ENCODE results near the gene MPV17. TPM values are rescaled to one million over a fixed set of nuclear protein-coding genes. Genes with fewer than 3 reads are reported as not detected.
"Not testable (repeated sequence)": the region's sequence is repeated elsewhere in the genome, so short reads cannot be mapped to it uniquely, and the experiment has no call there.

The MPV17 gene
- total RNA-seq, 2 experiments from 2014 or later: 83.3 to 83.9 TPM

GRCh38 chr2:27306136-27306535 lies 16.8 kb downstream of the MPV17 start:
- peaks cover 15% of the 10 kb centered on the region for H3K36me3 Mint-ChIP-seq (ENCODE audit: low read depth)
- peaks cover 9% of the 10 kb centered on the region for H3K4me1 Mint-ChIP-seq
- no peak overlapping the region for H3K27ac Mint-ChIP-seq
- peak overlapping the region; percentile 32 for H3K4me3 Mint-ChIP-seq
- ChIA-PET CTCF (interaction anchor here (2.1 to 4.4 kb wide), 2 partner anchors 26 to 207 kb away, joined by 9 to 46 read pairs; no protein-coding TSS in a partner anchor), POLR2A (interaction anchor here (1.0 kb wide), 1 partner anchor 16 kb away, joined by 4 read pairs; the partner anchor contains the start of gene MPV17)
- no peak for DNase-seq
- peaks cover 24% of the 10 kb centered on the region for H3K27me3 Mint-ChIP-seq
- H3K9me3 Mint-ChIP-seq: no peaks in the 10 kb centered on the region

- POLR2A ChIA-PET: no interaction called here
- DNase-seq: no peak
- Mint-ChIP-seq H3K27me3 (peaks cover 26% of the 10 kb centered on the region), H3K27ac (no peak overlapping the region), H3K4me1 (peaks cover 9% of the 10 kb centered on the region), H3K36me3 (ENCODE audit: low read depth) (peaks cover 14% of the 10 kb centered on the region), H3K4me3 (no peak overlapping the region), H3K9me3 (no peaks in the 10 kb centered on the region)
- CTCF ChIA-PET: interaction anchor here (1.0 to 4.4 kb wide), 3 partner anchors 26 to 206 kb away, joined by 3 to 46 read pairs (median 9); no protein-coding TSS in a partner anchor
These were observed 17.4 kb downstream of the MPV17 start for GRCh38 chr2:27305516-27305915.

GRCh38 chr2:27304488-27305240 lies 18.2 kb downstream of the MPV17 start:
- Mint-ChIP-seq H3K27me3 (peaks cover 26% of the 10 kb centered on the region), H3K36me3 (ENCODE audit: low read depth) (peaks cover 8% of the 10 kb centered on the region), H3K4me1 (peaks cover 9% of the 10 kb centered on the region), H3K4me3 (no peak overlapping the region), H3K27ac (peak overlapping the region; percentile 26), H3K9me3 (no peaks in the 10 kb centered on the region)
- ChIA-PET POLR2A (no interaction called here), CTCF (interaction anchor here (0.8 to 4.4 kb wide), 4 partner anchors 8 to 205 kb away, joined by 3 to 46 read pairs (median 6); no protein-coding TSS in a partner anchor)
- no peak for DNase-seq

DNA sequence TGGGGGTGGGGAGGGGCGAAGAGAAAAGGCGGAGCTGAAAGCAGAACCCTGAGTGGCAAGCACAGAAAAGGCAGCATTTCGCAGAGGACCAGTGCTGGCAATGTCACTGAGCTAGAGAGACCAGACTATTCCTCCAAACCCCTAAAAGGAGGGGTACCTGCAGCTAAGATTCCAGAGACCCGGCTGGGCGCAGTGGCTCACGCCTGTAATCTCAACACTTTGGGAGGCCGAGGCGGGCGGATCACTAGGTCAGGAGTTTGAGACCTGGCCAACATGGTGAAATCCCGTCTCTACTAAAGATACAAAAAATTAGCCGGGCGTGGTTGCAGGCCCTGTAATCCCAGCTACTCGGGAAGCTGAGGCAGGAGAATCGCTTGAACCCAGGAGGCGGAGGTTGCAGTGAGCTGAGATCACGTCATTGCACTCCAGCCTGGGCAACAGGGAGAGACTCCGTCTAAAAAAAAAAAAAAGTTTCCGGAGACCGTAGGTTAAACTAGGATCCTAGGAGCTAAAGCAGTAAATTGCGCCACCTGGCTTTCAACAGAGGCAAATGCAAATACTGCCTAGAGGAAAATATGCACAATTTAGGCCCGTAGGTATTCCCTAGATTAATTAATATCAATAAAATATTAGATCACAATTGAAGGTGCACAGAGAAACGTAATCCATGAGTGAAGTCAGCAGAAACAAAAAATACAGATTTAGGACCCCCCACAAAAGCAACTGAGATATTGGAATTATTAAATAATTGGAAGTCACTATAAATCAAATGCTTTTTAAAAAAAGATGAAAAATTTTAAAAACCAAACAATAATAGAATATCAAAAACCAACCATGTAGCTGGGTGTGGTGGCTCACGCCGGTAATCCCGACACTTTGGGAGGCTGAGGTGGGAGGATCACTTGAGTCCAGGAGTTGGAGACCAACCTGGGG lies 19.5 kb downstream of the MPV17 start:
- Mint-ChIP-seq H3K27ac (no peak overlapping the region), H3K4me1 (peaks cover 9% of the 10 kb centered on the region), H3K36me3 (ENCODE audit: low read depth) (no peaks in the 10 kb centered on the region), H3K9me3 (no peaks in the 10 kb centered on the region), H3K4me3 (peak overlapping the region; percentile 41), H3K27me3 (peaks cover 26% of the 10 kb centered on the region)
- DNase-seq: peak; percentile 51
- CTCF ChIA-PET: interaction anchor here (0.6 to 4.4 kb wide), 48 partner anchors 9 to 457 kb away, joined by 3 to 48 read pairs (median 5); partner anchors contain the start of genes ABHD1, AGBL5, CAD and MPV17
- POLR2A ChIA-PET: interaction anchor here (1.1 to 1.6 kb wide), 5 partner anchors 9 to 252 kb away, joined by 3 to 4 read pairs (median 3); partner anchors contain the start of genes AGBL5, ATRAID and SLC5A6

GRCh38 chr2:27300606-27301005 lies 22.3 kb downstream of the MPV17 start:
- H3K27ac Mint-ChIP-seq; H3K36me3 Mint-ChIP-seq (ENCODE audit: low read depth); H3K4me3 Mint-ChIP-seq; POLR2A ChIA-PET; H3K9me3 Mint-ChIP-seq; H3K4me1 Mint-ChIP-seq; DNase-seq: not testable (repeated sequence)
- H3K27me3 Mint-ChIP-seq: peaks cover 19% of the 10 kb centered on the region
- CTCF ChIA-PET: interaction anchor here (2.4 to 4.3 kb wide), 2 partner anchors 9 to 20 kb away, joined by 9 to 48 read pairs; no protein-coding TSS in a partner anchor

DNA sequence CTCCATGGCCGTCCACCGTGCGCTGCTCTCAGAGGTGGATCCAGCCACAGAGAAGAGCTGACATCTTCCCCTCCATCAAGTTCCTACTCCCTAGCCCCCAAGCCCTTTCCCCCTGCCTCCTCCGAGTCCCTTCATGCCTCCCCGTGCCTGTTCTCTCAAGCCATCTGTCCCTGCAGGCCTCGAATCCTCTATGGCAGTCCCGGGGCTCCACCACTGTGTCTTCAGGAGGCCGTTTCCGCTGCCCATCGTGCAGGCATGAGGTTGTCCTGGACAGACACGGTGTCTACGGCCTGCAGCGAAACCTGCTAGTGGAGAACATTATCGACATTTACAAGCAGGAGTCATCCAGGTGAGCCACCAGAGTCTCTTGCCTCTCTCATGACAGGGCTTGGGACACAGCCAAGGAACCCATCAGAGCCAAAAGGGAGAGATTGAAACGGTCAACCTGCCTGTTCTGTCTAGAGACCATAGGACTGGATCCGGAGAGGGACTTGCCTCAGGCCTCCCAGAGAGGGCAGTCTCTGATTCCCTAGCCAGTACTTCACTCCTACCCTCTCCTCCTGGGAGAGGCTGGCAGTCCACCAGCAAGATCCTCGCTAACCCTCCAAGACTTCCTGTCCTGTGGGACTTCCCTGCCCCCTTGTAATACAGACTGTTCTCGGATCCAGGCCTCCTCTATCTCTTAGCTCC lies 24.4 kb downstream of the MPV17 start:
- ChIA-PET CTCF (interaction anchor here (1.0 to 2.4 kb wide), 3 partner anchors 15 to 18 kb away, joined by 3 to 9 read pairs (median 4); no protein-coding TSS in a partner anchor), POLR2A (no interaction called here)
- no peak overlapping the region for H3K27ac Mint-ChIP-seq
- H3K4me3 Mint-ChIP-seq: no peak overlapping the region
- peaks cover 7% of the 10 kb centered on the region for H3K27me3 Mint-ChIP-seq
- DNase-seq: no peak
- no peaks in the 10 kb centered on the region for H3K36me3 Mint-ChIP-seq (ENCODE audit: low read depth)
- no peaks in the 10 kb centered on the region for H3K9me3 Mint-ChIP-seq
- peaks cover 5% of the 10 kb centered on the region for H3K4me1 Mint-ChIP-seq

- ChIA-PET POLR2A (no interaction called here), CTCF (interaction anchor here (1.1 kb wide), 1 partner anchor 32 kb away, joined by 3 read pairs; no protein-coding TSS in a partner anchor)
- Mint-ChIP-seq H3K27ac (no peak overlapping the region), H3K9me3 (no peaks in the 10 kb centered on the region), H3K36me3 (ENCODE audit: low read depth) (no peaks in the 10 kb centered on the region), H3K27me3 (peaks cover 18% of the 10 kb centered on the region), H3K4me1 (no peaks in the 10 kb centered on the region), H3K4me3 (no peak overlapping the region)
- no peak for DNase-seq
These were observed 25.7 kb downstream of the MPV17 start for GRCh38 chr2:27297195-27297594.

DNA sequence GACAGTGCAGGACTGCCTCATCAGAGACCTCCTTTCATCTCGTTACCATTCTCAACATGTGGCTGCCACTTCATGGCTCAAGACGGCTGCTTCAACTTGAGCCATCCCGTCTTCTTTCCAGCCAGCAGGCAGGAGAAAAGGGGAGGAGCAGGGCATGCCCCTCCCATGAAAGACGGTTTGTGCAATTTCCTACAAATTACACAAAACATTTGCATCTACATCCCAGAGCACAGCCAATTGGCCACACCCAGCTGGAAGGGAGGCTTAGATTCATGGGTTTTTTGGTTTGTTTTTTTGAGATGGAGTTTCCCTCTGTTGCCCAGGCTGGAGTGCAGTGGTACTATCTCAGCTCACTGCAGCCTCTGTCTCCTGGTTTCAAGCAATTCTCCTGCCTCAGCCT lies 26.4 kb downstream of the MPV17 start:
- Mint-ChIP-seq H3K27me3 (peaks cover 25% of the 10 kb centered on the region), H3K27ac (no peak overlapping the region), H3K4me3 (no peak overlapping the region), H3K36me3 (ENCODE audit: low read depth) (no peaks in the 10 kb centered on the region), H3K4me1 (no peaks in the 10 kb centered on the region), H3K9me3 (no peaks in the 10 kb centered on the region)
- DNase-seq: no peak
- ChIA-PET POLR2A (no interaction called here), CTCF (interaction anchor here (0.6 to 1.1 kb wide), 3 partner anchors 8 to 31 kb away, joined by 3 to 8 read pairs (median 3); no protein-coding TSS in a partner anchor)

- Mint-ChIP-seq H3K4me1 (no peaks in the 10 kb centered on the region), H3K36me3 (ENCODE audit: low read depth) (no peaks in the 10 kb centered on the region), H3K27me3 (peaks cover 25% of the 10 kb centered on the region), H3K4me3 (no peak overlapping the region), H3K9me3 (no peaks in the 10 kb centered on the region), H3K27ac (no peak overlapping the region)
- ChIA-PET POLR2A (no interaction called here), CTCF (interaction anchor here (7.7 kb wide), 1 partner anchor 7 kb away, joined by 48 read pairs; no protein-coding TSS in a partner anchor)
- no peak for DNase-seq
These were observed 28.0 kb downstream of the MPV17 start for GRCh38 chr2:27294928-27295327.

DNA sequence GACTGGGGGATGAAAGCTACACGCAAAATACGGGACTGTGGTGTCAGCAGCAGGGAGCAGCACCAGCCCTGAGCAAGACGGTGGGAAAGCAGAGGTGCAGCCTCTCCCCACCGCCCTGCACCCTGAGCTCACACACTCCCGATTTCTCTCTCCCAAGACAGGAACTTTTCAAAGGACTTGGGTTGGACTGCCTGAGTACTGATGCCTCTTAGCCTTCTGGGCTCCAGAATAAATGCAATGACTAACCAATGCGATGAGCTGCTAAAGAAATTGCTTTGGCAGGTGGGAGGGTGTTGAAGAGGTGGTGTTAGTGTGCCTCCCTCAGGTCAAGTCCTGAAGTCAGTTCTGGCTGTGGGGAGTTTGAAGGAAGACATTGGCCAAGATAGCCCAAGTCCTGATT lies 31.0 kb downstream of the MPV17 start:
- DNase-seq: no peak
- H3K4me3 Mint-ChIP-seq: no peak overlapping the region
- H3K27me3 Mint-ChIP-seq: peaks cover 40% of the 10 kb centered on the region
- no peaks in the 10 kb centered on the region for H3K9me3 Mint-ChIP-seq
- H3K36me3 Mint-ChIP-seq (ENCODE audit: low read depth): no peaks in the 10 kb centered on the region
- POLR2A ChIA-PET: interaction anchor here (1.2 kb wide), 1 partner anchor 26 kb away, joined by 3 read pairs; no protein-coding TSS in a partner anchor
- CTCF ChIA-PET: interaction anchor here (2.0 to 7.7 kb wide), 3 partner anchors 10 to 12 kb away, joined by 11 to 48 read pairs (median 18); no protein-coding TSS in a partner anchor
- no peaks in the 10 kb centered on the region for H3K4me1 Mint-ChIP-seq
- H3K27ac Mint-ChIP-seq: no peak overlapping the region

DNA sequence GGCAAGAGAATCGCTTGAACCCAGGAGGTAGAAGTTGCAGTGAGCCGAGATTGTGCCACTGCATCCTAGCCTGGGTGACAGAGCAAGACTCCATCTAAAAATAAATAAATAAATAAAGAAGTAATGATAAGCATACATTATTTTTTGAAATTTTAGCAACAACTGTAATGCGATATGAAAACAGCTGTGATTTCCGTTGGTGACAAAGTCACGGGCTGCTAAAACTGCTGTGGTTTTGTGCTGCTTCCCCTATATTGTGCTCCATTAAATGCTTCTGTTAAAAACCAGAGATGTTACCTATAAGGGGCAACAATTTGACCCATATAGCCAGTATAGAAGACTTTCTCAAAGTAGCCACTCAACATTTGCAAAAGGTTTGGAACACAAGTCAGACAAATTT lies 32.3 kb downstream of the MPV17 start:
- peaks cover 44% of the 10 kb centered on the region for H3K27me3 Mint-ChIP-seq
- no peak for DNase-seq
- no peaks in the 10 kb centered on the region for H3K4me1 Mint-ChIP-seq
- no peak overlapping the region for H3K4me3 Mint-ChIP-seq
- ChIA-PET CTCF (interaction anchor here (4.1 to 7.7 kb wide), 2 partner anchors 11 kb away, joined by 18 to 48 read pairs; no protein-coding TSS in a partner anchor), POLR2A (no interaction called here)
- H3K36me3 Mint-ChIP-seq (ENCODE audit: low read depth): no peaks in the 10 kb centered on the region
- no peaks in the 10 kb centered on the region for H3K9me3 Mint-ChIP-seq
- H3K27ac Mint-ChIP-seq: no peak overlapping the region

GRCh38 chr2:27288610-27289009 lies 34.3 kb downstream of the MPV17 start:
- peaks cover 56% of the 10 kb centered on the region for H3K27me3 Mint-ChIP-seq

More at GRCh38 chr2:27288610-27289009, 34.3 kb downstream of the MPV17 start:
- no peaks in the 10 kb centered on the region for H3K4me1 Mint-ChIP-seq
- H3K4me3 Mint-ChIP-seq: no peak overlapping the region
- H3K9me3 Mint-ChIP-seq: no peaks in the 10 kb centered on the region
- no peak overlapping the region for H3K27ac Mint-ChIP-seq
- H3K36me3 Mint-ChIP-seq (ENCODE audit: low read depth): no peaks in the 10 kb centered on the region
- POLR2A ChIA-PET: no interaction called here
- no peak for DNase-seq
- CTCF ChIA-PET: interaction anchor here (4.1 to 7.7 kb wide), 2 partner anchors 9 to 13 kb away, joined by 18 to 48 read pairs; no protein-coding TSS in a partner anchor

All from activated CD4-positive, alpha-beta memory T cell treated with anti-CD3 and anti-CD28 coated beads, Interleukin-2, amount 10 ng/mL, durations not matched to agents 7 days and 5 days (primary cell).